K562 (cell line): Measurements from ENCODE around the gene IRF2. TPM values are rescaled to one million over a fixed set of nuclear protein-coding genes. Genes with fewer than 3 reads are reported as not detected.

Experiments used
- BCL6 ChIP-seq: fragments of 250-450 bp; sonication (Bioruptor Pico); IDR thresholded peaks from 2 replicates; pipeline ENCODE4 v1.4.0; 2020
- CREB3L1 ChIP-seq: fragments of 450-650 bp; IDR thresholded peaks from 2 replicates; pipeline ENCODE4 v1.6.1; 2014; ENCODE audit warnings: low read depth, mild to moderate bottlenecking, moderate library complexity, borderline replicate concordance
- HMGXB4 ChIP-seq: sonication (generic); formaldehyde crosslinking; IDR thresholded peaks from 2 replicates; pipeline ENCODE4 v1.8.1; 2023; ENCODE audit warnings: mild to moderate bottlenecking, missing genetic modification reagents
- MED1 ChIP-seq: sonication (generic); formaldehyde crosslinking; IDR thresholded peaks from 2 replicates; pipeline ENCODE4 v1.8.1; 2023; ENCODE audit warnings: missing genetic modification reagents, borderline replicate concordance
- MGA ChIP-seq: fragments of 450-650 bp; IDR thresholded peaks from 2 replicates; pipeline ENCODE4 v1.6.1; 2016; ENCODE audit warnings: mild to moderate bottlenecking, moderate library complexity
- MNT ChIP-seq, 2 experiments: fragments of 450-650 bp; conservative IDR thresholded peaks; 2 replicates each; pipeline ENCODE4 v1.6.1; 2017; ENCODE audit warnings: mild to moderate bottlenecking in 2 of 2, moderate library complexity in 2 of 2
- POLR2A ChIP-seq: fragments of 450-650 bp; conservative IDR thresholded peaks from 2 replicates; pipeline ENCODE4 v1.6.1; 2016
- RBFOX2 ChIP-seq: fragments of 200-400 bp; formaldehyde crosslinking; IDR thresholded peaks from 2 replicates; pipeline ENCODE4 v1.6.1; 2017; ENCODE audit warnings: low read depth, mild to moderate bottlenecking, low read length, moderate library complexity
- STAT5A ChIP-seq: IDR thresholded peaks from 2 replicates; pipeline ENCODE4 v1.6.1; 2012; ENCODE audit warnings: low read length, inconsistent platforms, borderline replicate concordance
- ZNF408 ChIP-seq: fragments of 250-450 bp; sonication (Bioruptor Pico); IDR thresholded peaks from 2 replicates; pipeline ENCODE4 v1.4.0; 2020; ENCODE audit warnings: low read depth, mild to moderate bottlenecking, moderate library complexity
- polyA plus RNA-seq, 8 experiments: library from polyadenylated mRNA; depleted of rRNA in 4 of 8; stranded (reverse) in 5 of 8; unstranded in 3 of 8; fragments of >200 nt; fragmentation: Nextera tagmentation in 2 of 8; fragmentation: Illumina TruSeq in 1 of 8; extraction: Ambion mirVana in 2 of 8; extraction: Trizol in 1 of 8; gene quantifications; 2 replicates each; pipeline versions ENCODE4 v1.2.1 to v1.2.3, GENCODE V29; 2011 to 2014; ENCODE audit warnings: inconsistent platforms in 1 of 8, missing spikeins in 1 of 8
- total RNA-seq, 7 experiments: library from RNA; depleted of rRNA in 6 of 7; stranded (reverse); fragments of >200 nt in 6 of 7; fragmentation: Illumina TruSeq in 2 of 7; extraction: Trizol in 2 of 7; gene quantifications; 2 replicates each; pipeline versions ENCODE4 v1.2.1 to v1.2.3, GENCODE V29; 2011 to 2021; ENCODE audit warnings: low replicate concordance in 1 of 7

Gene IRF2
- total and polyA plus RNA-seq, 9 of the 15 experiments (the other 6 are each of a cell fraction or from before 2014, with no cell fraction given) = 7.1 to 17.1 (median 11.3) TPM

- 0 out of 2 replicates have a peak, but pooled peaks have one; percentile 24 for TF ChIP-seq MGA
- TF ChIP-seq STAT5A = no peak
- no peak for TF ChIP-seq HMGXB4 (CRISPR knock-in tag)
- TF ChIP-seq MNT (conservative IDR thresholded peaks at IDR 0.05) = 0 out of 4 replicates have a peak, but pooled peaks of 1 of the 2 experiments have one; percentile 41
- no peak for TF ChIP-seq BCL6
- TF ChIP-seq POLR2A = 0 out of 2 replicates have a peak, but pooled peaks have one; percentile 35
- TF ChIP-seq RBFOX2 = 0 out of 2 replicates have a peak, but pooled peaks have one; percentile 17
- no peak for TF ChIP-seq MED1 (CRISPR knock-in tag)
- no peak for TF ChIP-seq ZNF408
- TF ChIP-seq CREB3L1 = peak; percentile 66; the same call in 1 of the 2 replicates
These were observed 130.7 kb downstream of the IRF2 start (continued) for GRCh38 chr4:184343502-184344177.
